HT-29 (cell line): ENCODE measurements around the gene SCARB1. TPM values are rescaled to one million over a fixed set of nuclear protein-coding genes. Genes with fewer than 3 reads are reported as not detected.

Experiments
- DNase-seq: peaks from one replicate; pipeline ENCODE4 v3.0.0-alpha.2; 2015; ENCODE audit warnings: low spot score
- total RNA-seq: library from RNA; depleted of rRNA; stranded (reverse); fragments of >200 nt; shearing (Covaris generic); gene quantifications from 2 replicates; pipeline ENCODE4 v1.2.3, GENCODE V29; 2014

Gene SCARB1
- total RNA-seq, 1 experiment from 2014 or later: 83.9 TPM

DNA sequence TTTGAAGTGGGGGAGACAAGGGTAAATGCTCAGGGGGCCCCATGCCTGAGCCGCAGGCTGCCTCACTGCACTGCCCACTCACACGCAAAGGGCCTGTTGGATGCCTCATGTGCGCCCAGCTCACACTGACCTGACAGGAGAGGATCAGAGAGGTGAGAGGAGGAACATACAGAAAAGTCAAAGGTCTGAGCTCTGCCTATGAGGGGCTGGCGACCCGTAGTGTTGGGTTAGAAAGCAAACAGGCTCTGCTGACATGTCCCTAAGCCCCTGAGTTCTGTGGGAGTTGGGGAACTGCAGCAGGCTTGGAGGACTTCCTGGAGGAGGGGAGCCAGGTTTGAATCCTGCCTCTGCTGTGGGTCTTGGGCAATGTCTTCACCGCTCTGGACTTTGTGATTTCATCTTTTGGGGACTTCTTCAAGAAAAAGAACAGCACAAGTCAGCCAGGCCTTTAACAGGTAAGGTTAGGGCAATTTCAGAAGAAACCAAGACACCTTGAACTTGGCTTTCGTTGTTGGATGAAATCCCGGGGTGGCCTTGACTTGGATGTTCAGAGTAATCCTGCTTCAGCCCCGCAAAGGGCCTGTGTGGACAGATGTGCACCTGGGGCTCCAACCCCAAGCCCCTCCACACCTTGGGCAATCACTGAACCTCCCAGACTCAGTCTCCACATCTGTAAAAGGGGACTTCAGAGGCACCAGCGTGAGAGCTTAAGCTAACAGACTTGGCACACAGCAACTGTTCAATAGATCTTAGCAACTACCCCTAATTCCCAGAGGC lies 116.8 kb downstream of the SCARB1 start:
- no peak for DNase-seq

DNA sequence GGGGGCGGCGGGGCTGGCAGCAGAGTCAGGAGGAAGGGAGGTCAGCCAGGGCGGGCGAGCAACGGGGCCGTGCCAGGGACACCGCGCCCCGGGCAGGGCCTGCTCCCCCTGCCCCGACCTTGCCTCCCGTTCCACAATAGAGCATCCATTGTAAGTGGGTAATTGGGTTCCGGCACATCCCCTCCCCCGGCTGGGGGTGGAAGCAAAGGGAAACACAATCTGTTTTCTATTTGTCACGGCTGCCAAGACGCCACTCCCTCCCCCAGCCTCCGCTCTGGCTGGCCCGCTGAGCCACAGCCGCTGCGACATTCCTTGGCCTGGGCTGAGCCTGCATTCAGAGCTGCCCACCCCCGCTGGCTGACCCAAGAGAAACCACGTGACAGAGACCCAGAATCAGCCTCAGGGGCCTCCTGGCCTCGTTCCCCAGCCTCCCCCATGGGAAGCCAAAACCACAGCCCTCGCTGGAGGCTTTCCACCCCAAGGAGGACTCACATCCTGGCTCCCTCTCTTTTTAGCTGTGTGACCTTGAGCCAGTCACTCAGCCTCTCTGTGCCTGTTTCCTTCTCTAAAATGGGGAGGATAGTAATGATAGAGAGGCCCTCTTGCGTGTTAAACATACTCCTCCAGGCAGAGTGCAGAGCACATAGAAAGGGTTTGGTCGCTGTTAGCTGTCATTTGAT lies 117.6 kb downstream of the SCARB1 start:
- peak; percentile 96 for DNase-seq

- DNase-seq: no peak
Observed at GRCh38 chr12:124745465-124745890, 118.2 kb downstream of the SCARB1 start.

- peak; percentile 57 for DNase-seq
Observed at GRCh38 chr12:124744659-124745464, 118.8 kb downstream of the SCARB1 start.

DNA sequence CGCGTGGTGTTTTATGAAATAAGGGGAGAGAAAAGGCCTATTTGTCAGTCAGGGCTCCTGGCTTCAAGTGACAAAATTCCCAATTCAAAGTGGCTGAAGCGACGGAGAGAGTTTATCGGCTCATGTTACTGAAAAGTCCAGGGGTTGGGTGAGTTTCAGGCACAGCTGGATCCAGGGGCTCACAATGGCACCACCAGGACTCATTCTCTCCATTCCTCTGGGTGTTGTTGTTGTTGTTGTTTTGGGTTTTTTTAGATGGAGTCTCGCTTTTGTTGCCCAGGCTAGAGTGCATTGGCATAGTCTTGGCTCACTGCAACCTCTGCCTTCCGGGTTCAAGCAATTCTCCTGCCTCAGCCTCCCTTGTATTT lies 119.4 kb downstream of the SCARB1 start:
- DNase-seq: no peak

DNA sequence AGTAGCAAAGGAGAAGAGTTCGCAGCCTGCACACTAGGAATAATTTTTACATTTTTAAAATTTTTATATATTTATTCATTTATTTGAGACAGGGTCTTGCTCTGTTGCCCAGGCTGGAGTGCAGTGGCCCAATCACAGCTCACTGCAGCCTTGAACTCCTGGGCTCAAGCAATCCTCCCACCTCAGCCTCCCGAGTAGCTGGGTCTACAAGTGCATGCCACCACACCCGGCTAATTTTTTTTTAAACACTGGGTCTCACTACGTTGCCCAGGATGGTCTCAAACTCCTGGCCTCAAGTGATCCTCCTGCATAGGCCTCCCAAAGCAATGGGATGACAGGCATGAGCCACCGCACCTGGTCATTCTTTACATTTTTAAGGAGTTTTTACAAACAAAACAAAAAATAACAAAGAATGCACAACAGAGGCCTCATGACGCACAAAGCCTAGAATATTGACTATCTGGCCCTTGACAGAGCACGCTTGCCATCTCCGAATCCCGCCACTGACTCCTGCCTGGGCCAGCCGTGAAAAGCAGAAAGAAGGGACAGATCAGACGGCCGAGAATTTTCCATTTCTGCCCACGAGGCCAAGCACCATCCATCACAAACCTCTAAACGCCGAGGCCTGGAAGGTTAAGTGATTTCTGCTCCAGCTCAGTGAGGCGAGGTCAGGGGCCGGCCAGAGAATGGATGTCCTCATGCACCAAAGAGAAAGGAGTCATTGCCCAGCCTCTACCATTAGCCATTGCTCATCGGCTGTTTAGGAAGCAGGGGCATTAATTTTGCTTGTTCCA lies 120.0 kb downstream of the SCARB1 start:
- DNase-seq: no peak

GRCh38 chr12:124742678-124743077 lies 121.0 kb downstream of the SCARB1 start:
- DNase-seq: no peak

GRCh38 chr12:124742111-124742510 lies 121.6 kb downstream of the SCARB1 start:
- DNase-seq: peak; percentile 45

- no peak for DNase-seq
Observed at GRCh38 chr12:124741211-124741610, 122.5 kb downstream of the SCARB1 start.

- DNase-seq: peak; percentile 82
Observed at GRCh38 chr12:124740691-124741137, 123.0 kb downstream of the SCARB1 start.

GRCh38 chr12:124739953-124740561 lies 123.6 kb downstream of the SCARB1 start:
- DNase-seq: no peak

- DNase-seq: no peak
Observed at GRCh38 chr12:124738636-124739467, 124.8 kb downstream of the SCARB1 start.

- DNase-seq: no peak
Observed at GRCh38 chr12:124737772-124738635, 125.7 kb downstream of the SCARB1 start.

DNA sequence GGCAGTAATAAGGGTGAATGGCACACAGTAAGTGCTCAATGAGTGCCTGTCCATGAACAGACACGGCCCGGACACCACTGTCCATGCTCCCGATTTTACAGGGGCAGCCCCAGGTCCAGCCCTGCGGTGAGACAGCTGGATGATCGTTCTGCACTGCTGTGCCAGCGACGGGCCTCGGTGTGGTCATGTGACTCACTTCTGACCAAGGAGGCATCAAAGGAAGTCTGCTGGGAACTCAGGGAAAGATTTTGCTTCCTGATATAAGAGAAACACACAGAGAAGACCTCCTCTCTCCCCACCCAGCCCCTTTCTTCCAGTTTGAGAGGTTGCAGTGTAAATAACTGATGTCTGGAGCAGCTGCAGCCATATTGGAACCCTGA lies 126.6 kb downstream of the SCARB1 start:
- peak; percentile 54 for DNase-seq

DNA sequence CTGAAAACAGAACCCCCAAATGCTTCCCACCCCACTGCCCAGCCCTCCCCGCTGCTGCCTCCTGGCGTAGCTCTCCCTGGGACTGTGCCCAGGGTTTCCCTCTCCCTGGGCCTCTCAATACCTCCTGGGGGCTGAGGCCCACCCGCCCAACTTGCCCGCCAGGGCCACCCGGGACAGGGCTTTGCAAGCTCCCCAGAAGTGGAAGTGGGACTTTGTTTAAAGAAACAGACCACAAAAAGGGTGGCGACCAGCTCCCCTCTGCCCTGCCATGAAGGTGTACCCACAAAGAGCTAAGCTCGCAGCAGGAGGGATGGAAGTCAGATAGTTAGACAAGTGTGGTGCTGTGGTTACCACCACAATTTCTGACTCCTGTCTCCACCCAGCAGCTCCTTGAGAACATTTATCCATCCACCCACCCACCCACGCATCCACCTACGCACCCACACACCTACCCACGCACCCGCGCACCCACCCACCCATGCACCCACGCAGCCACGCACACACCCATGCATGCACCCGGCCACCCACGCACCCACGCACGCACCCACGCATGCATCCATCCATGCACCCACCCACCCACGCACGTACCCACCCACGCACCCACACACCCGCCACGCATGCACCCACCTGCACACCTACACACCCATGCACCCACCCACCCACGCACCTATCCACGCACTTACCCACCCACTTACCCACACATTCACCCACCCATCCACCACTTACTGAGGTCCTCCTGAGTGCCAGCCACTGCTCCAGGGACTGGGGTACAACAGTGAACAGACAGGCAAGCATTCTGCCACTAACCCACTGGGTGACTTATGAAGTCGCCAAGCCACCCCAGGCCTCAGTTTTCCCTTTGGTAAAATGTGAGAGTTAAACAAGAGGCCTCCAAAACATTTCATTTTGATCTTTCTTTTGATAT lies 127.3 kb downstream of the SCARB1 start:
- DNase-seq: no peak

DNA sequence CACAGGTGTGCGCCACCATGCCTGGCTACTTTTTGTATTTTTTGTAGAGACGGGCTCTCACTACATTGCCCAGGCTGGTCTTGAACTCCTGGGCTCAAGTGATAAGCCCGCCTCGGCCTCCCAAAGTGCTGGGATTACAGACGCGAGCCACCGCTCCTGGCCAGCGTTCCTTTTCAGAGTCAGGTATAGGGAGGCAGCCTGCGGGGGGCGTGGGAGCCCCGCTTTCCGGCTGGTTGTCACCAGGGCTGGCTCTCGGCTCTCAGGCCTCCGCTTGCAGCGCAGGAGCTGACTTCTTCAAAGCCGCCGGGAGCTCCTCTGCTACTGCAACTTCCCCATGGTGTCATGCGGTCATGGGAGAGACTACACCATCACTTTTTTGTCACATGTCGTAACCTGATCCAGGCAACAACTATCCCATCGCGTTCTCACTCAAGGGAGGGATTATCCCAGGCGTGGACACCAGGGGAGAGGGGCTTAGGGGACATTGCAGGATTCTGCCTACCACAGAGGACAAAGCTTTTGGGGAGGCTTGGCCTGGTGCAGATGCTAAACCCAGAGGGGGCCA lies 129.4 kb downstream of the SCARB1 start:
- DNase-seq: no peak

DNA sequence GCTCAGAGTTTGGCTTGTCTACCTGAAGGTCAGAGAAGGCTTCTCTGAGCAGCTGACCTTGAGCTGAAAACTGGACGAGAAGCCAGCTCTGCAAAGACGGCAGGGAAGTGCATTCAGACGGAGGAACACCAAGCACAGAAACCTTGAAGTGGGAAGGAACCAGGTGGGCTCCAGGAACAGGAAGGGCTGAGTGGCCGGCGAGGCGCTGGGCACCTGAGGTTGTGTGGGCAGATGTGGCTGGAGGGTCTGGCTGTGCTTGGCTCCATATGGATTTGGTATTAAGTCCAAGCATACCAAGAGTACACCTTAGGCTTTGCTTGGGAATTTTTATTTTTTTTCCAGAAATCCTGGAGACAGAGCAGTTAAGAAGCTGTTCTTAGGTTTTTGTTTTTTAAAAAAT lies 130.6 kb downstream of the SCARB1 start:
- DNase-seq: no peak
